ENCODE results near the gene ABHD16B. TPM values are rescaled to one million over a fixed set of nuclear protein-coding genes. Genes with fewer than 3 reads are reported as not detected.

Gene ABHD16B
- total and polyA plus RNA-seq, 10 of the 15 experiments (the other 5 are each of a cell fraction or from before 2014, with no cell fraction given) = 0.13 TPM; not detected in 9

DNA sequence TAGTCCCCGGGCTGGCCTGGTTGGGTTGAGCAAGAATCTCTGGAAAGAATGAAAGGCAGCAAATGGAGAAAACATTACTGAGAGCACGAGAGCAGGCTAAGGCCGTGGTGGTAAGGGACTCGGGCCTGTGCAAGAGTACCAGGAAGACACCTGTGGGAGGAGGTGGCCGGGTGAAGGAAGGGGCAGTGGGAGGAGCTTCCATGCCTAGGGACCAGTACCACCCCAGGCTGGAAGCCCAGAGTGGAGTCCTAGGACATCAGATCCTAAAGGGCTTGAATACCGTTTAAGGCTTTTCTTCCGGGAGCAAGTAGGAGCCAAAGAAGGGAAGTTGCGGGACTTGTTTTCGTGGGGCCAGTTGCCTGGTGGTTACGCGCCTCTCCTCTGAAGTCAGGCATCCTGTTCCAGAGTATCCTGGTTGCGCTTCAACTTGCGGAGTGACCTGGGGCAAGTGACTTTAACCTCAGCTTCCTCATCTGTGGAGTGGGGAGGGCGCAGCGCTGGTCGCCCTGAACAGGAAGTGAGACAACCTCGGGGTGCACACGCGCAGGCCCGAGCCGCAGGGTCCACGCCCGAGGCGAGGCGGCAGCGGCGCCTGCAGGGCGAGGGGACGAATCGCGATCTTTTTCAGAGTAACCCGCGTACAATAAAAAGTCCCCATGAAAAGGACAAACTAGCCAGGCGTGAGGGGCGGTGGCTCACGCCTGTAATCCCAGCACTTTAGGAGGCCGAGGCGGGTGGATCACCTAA lies 2.7 kb downstream of the ABHD16B start:
- in situ Hi-C loops (cut with MboI) (no loop called here), intact Hi-C loops (cut with micrococcal nuclease; ENCODE audit: unreplicated experiment) (loop anchor here (1.0 to 10.0 kb wide), 5 partner anchors 77 to 326 kb away; partner anchors contain the start of genes ARFRP1 and LIME1)
- Histone ChIP-seq H3K27ac (ENCODE audit: control insufficient read depth, insufficient read depth) (peak overlapping the region; percentile 90), H2AFZ (ENCODE audit: control insufficient read depth, low read depth, low read length) (peak overlapping the region; percentile 75), H3K4me1 (ENCODE audit: control insufficient read depth, insufficient read depth, low read length) (peaks cover 11% of the 10 kb centered on the region), H3K4me3 (peak overlapping the region; percentile 96), H3K36me3 (ENCODE audit: control insufficient read depth in 2 of 2, insufficient read depth in 2 of 2, low read length in 1 of 2) (peaks cover 0 to 4% of the 10 kb centered on the region in 2 experiments; a peak in 3 of 4 replicates), H3K79me2 (ENCODE audit: control insufficient read depth, insufficient read depth, low read length) (peaks cover 33% of the 10 kb centered on the region), H3K9ac (ENCODE audit: control insufficient read depth, insufficient read depth, low read length) (peak overlapping the region; percentile 82), H3K27me3 (replicated peaks in 1 of 2; ENCODE audit: control insufficient read depth in 2 of 2, insufficient read depth in 2 of 2, low read length in 1 of 2) (no peaks in the 10 kb centered on the region), H4K20me1 (ENCODE audit: control insufficient read depth, insufficient read depth) (no peaks in the 10 kb centered on the region), H3K9me3 (replicated peaks; ENCODE audit: control insufficient read depth, insufficient read depth, low read length) (no peaks in the 10 kb centered on the region), H3K4me2 (ENCODE audit: control insufficient read depth, insufficient read depth) (peak overlapping the region; percentile 100)
- SMC1A ChIA-PET (ENCODE audit: uncharacterized antibody, unreplicated experiment) = interaction anchor here (1.1 to 3.5 kb wide), 6 partner anchors 9 to 326 kb away, joined by 4 to 19 read pairs (median 6); partner anchors contain the start of genes ARFRP1, PTK6 and ZGPAT
- WGBS (ENCODE audit: insufficient coverage, insufficient replicate concordance, low lambda C conversion rate, missing lambda C conversion rate) = 1% methylated on average over 38 of the region's 38 CpGs
- ATAC-seq (peak; percentile 89), DNase-seq (ENCODE audit: low read depth, low spot score) (peak; percentile 86), FAIRE-seq (peak; percentile 99)
- CTCF ChIA-PET = interaction anchor here (0.7 to 4.4 kb wide), 19 partner anchors 12 to 326 kb away, joined by 3 to 38 read pairs (median 4); partner anchors contain the start of genes ARFRP1, HELZ2, LIME1 and PTK6
- RAD21 ChIA-PET (ENCODE audit: unreplicated experiment) = interaction anchor here (0.8 to 3.2 kb wide), 16 partner anchors 14 to 326 kb away, joined by 3 to 18 read pairs (median 4); partner anchors contain the start of genes ARFRP1, PRPF6, PTK6 and RTEL1
- POLR2A ChIA-PET = interaction anchor here (0.5 to 1.8 kb wide), 6 partner anchors 12 to 326 kb away, joined by 3 to 6 read pairs (median 4); partner anchors contain the start of gene PRPF6
- TSS peak; percentile 84 for BruUV-seq (replicated peaks)
- TF ChIP-seq SRF (IDR thresholded peaks at IDR 0.05; ENCODE audit: low read depth in 2 of 2, low read length in 2 of 2) = no peak
- TF ChIP-seq RELA (IDR thresholded peaks at IDR 0.05; ENCODE audit: borderline replicate concordance, partially characterized antibody) = peak; percentile 79
- no peak for TF ChIP-seq REST (IDR thresholded peaks at IDR 0.05; ENCODE audit: low read depth, low read length)
- no peak for TF ChIP-seq ZBTB11 (CRISPR knock-in tag; IDR thresholded peaks at IDR 0.05)
- peak; percentile 88 for TF ChIP-seq GATAD2B (conservative IDR thresholded peaks at IDR 0.05; ENCODE audit: low read depth)
- TF ChIP-seq, protein P1, sequence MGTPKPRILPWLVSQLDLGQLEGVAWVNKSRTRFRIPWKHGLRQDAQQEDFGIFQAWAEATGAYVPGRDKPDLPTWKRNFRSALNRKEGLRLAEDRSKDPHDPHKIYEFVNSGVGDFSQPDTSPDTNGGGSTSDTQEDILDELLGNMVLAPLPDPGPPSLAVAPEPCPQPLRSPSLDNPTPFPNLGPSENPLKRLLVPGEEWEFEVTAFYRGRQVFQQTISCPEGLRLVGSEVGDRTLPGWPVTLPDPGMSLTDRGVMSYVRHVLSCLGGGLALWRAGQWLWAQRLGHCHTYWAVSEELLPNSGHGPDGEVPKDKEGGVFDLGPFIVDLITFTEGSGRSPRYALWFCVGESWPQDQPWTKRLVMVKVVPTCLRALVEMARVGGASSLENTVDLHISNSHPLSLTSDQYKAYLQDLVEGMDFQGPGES (IDR thresholded peaks at IDR 0.05) = no peak
- no peak for TF ChIP-seq ZNF622 (IDR thresholded peaks at IDR 0.05)
- no peak for TF ChIP-seq ZNF274 (IDR thresholded peaks at IDR 0.05; ENCODE audit: insufficient read depth, insufficient read length)
- TF ChIP-seq RUNX3 (IDR thresholded peaks at IDR 0.05; ENCODE audit: low read length) = peak; percentile 90
- peak; percentile 57 for TF ChIP-seq E4F1 (IDR thresholded peaks at IDR 0.05; ENCODE audit: borderline replicate concordance, partially characterized antibody)
- TF ChIP-seq MTA2 (IDR thresholded peaks at IDR 0.05; ENCODE audit: low read depth) = no peak; the same call in 1 of the 2 replicates
